ENCODE measurements around the gene WNT6.

WNT6 gene

DNA sequence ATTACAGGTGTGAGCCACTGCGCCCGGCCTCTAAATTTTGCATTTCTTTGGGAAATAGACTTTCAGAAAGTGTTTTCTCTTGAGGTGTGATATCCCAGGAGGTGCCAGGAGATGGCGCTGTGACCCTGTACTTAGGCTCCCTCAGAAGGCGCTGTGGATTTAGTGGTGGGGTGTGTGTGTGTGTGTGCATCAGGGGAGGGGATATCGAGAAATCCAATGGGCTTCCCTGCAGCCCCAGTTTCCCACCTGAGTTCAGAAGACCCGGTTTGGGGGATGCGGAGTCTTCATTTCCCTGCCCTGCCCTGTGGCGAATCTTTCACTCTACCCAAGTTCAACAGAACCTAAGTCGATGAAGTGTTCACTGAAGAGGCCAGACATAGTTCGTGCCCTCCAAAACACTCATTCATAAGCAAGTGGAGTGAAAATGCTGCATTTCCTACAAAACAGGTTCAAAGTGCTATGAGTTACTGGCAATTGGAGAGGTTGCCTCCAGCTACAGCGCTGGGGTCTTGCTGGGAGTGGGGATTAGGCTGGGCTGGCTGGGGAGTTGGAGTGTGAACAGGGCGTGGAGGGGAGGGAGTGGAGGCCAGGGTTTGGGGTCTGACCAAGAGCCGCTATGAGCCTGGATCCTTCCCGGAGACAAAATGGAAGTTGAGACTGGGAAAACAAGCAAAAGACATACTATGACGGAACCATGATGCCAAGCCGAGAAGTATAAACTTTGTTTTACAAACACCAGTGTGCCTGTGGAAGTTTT lies 6.5 kb upstream of the WNT6 start:
- Histone ChIP-seq H3K4me2 (ENCODE audit: low read length) (no peak overlapping the region), H3K79me2 (no peaks in the 10 kb centered on the region), H3K9me3 (ENCODE audit: control insufficient read depth, low read length) (no peaks in the 10 kb centered on the region), H3K9ac (no peak overlapping the region), H3K27me3 (ENCODE audit: control insufficient read depth, insufficient read depth, low read length) (no peaks in the 10 kb centered on the region), H3K4me1 (no peaks in the 10 kb centered on the region), H3K4me3 (ENCODE audit: low read depth, low read length) (no peak overlapping the region), H2AFZ (no peak overlapping the region), H3K36me3 (ENCODE audit: control insufficient read depth, insufficient read depth, low read length) (no peaks in the 10 kb centered on the region), H3K27ac (no peak overlapping the region)
- TF ChIP-seq, protein P1, sequence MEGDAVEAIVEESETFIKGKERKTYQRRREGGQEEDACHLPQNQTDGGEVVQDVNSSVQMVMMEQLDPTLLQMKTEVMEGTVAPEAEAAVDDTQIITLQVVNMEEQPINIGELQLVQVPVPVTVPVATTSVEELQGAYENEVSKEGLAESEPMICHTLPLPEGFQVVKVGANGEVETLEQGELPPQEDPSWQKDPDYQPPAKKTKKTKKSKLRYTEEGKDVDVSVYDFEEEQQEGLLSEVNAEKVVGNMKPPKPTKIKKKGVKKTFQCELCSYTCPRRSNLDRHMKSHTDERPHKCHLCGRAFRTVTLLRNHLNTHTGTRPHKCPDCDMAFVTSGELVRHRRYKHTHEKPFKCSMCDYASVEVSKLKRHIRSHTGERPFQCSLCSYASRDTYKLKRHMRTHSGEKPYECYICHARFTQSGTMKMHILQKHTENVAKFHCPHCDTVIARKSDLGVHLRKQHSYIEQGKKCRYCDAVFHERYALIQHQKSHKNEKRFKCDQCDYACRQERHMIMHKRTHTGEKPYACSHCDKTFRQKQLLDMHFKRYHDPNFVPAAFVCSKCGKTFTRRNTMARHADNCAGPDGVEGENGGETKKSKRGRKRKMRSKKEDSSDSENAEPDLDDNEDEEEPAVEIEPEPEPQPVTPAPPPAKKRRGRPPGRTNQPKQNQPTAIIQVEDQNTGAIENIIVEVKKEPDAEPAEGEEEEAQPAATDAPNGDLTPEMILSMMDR (IDR thresholded peaks at IDR 0.05): peak; percentile 68

- no peak overlapping the region for H2AFZ ChIP-seq
- no peaks in the 10 kb centered on the region for H3K27me3 ChIP-seq (ENCODE audit: control insufficient read depth, insufficient read depth, low read length)
- no peak overlapping the region for H3K4me2 ChIP-seq (ENCODE audit: low read length)
- no peaks in the 10 kb centered on the region for H3K36me3 ChIP-seq (ENCODE audit: control insufficient read depth, insufficient read depth, low read length)
- H3K9me3 ChIP-seq (ENCODE audit: control insufficient read depth, low read length): no peaks in the 10 kb centered on the region
- no peaks in the 10 kb centered on the region for H3K79me2 ChIP-seq
- no peaks in the 10 kb centered on the region for H3K4me1 ChIP-seq
- no peak overlapping the region for H3K4me3 ChIP-seq (ENCODE audit: low read depth, low read length)
- H3K27ac ChIP-seq: no peak overlapping the region
- TF ChIP-seq, protein P1 (IDR thresholded peaks at IDR 0.05): no peak
- H3K9ac ChIP-seq: no peak overlapping the region
Observed at GRCh38 chr2:218853766-218854165, 5.8 kb upstream of the WNT6 start.

GRCh38 chr2:218854860-218855259 lies 4.7 kb upstream of the WNT6 start:
- Histone ChIP-seq H3K36me3 (ENCODE audit: control insufficient read depth, insufficient read depth, low read length) (no peaks in the 10 kb centered on the region), H3K9me3 (ENCODE audit: control insufficient read depth, low read length) (no peaks in the 10 kb centered on the region), H3K27ac (no peak overlapping the region), H2AFZ (no peak overlapping the region), H3K9ac (no peak overlapping the region), H3K4me1 (no peaks in the 10 kb centered on the region), H3K4me2 (ENCODE audit: low read length) (no peak overlapping the region), H3K27me3 (ENCODE audit: control insufficient read depth, insufficient read depth, low read length) (peaks cover under 1% of the 10 kb centered on the region), H3K79me2 (no peaks in the 10 kb centered on the region), H3K4me3 (ENCODE audit: low read depth, low read length) (no peak overlapping the region)
- TF ChIP-seq, protein P1 (IDR thresholded peaks at IDR 0.05): no peak

GRCh38 chr2:218855305-218856166 lies 4.1 kb upstream of the WNT6 start:
- no peak overlapping the region for H3K4me2 ChIP-seq (ENCODE audit: low read length)
- no peak overlapping the region for H3K27ac ChIP-seq
- no peaks in the 10 kb centered on the region for H3K79me2 ChIP-seq
- H3K9me3 ChIP-seq (ENCODE audit: control insufficient read depth, low read length): no peaks in the 10 kb centered on the region
- no peaks in the 10 kb centered on the region for H3K36me3 ChIP-seq (ENCODE audit: control insufficient read depth, insufficient read depth, low read length)
- TF ChIP-seq, protein P1 (IDR thresholded peaks at IDR 0.05): no peak
- peaks cover 3% of the 10 kb centered on the region for H3K4me1 ChIP-seq
- no peak overlapping the region for H3K9ac ChIP-seq
- peak overlapping the region; percentile 32 for H2AFZ ChIP-seq
- H3K4me3 ChIP-seq (ENCODE audit: low read depth, low read length): no peak overlapping the region
- H3K27me3 ChIP-seq (ENCODE audit: control insufficient read depth, insufficient read depth, low read length): peaks cover 7% of the 10 kb centered on the region

All from parathyroid adenoma (tissue), 2 donors.